Dermis blood vessel endothelial cell (primary cell): ENCODE results near the gene RPL11. TPM values are rescaled to one million over a fixed set of nuclear protein-coding genes. Genes with fewer than 3 reads are reported as not detected.
A peak's percentile ranks its signal among the peaks of the same experiment; 100 is the strongest.
"Not testable (repeated sequence)": the region's sequence is repeated elsewhere in the genome, so short reads cannot be mapped to it uniquely, and the experiment has no call there.

ENCODE experiments used
- DNase-seq: peaks from one replicate; pipeline ENCODE4 v3.0.0; 2010
- total RNA-seq: library from RNA; depleted of rRNA; stranded (reverse); fragments of >200 nt; gene quantifications from 2 replicates; pipeline ENCODE4 v1.2.3, GENCODE V29; 2014

Gene RPL11
- total RNA-seq = 871 and 1,099 TPM in 2 replicates

DNA sequence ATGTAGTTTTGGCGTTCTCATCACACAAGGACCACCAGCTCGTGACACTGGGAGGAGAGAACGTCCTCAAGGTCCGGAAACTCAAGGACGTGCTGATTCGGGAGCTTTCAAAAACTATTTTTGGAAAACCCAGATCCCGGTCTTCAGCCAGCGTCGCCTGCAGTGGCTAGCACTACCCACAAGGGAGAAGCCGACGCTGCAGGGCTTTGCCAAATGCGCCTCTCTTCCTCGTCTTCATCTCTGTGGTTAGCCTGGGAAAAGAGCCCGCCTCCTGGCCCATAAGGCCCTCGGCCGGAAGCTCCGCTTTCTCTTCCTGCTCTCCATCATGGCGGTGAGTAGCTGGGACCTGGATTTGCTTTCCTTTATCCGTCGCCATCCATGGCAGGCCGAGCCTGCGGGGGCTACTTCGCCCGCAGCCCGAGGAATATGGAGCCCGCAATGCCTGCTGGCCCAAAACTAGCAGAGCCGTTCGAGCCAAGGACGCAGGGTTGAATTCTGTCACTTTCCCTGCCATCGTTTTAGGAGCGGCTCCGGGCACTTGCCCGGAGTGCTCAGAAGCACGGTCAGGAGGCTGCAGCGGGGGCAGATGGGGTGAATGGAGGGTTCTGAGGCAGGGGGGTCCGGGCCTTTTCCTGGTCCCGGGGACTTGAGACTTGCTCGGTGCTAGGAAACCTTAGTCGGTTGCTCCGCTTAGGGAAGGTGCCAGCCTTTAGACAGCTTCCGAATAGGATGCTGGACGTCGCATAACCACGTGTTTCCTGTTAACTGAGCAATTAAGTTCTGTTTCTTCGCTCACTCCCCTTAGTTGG is at the start of gene RPL11:
Gene RPL11, plus strand, starts transcription at position 308 of the 809 bp plus-strand sequence. Its CDS starts 18 bp downstream, at position 326.
- peak; percentile 98 for DNase-seq

DNA sequence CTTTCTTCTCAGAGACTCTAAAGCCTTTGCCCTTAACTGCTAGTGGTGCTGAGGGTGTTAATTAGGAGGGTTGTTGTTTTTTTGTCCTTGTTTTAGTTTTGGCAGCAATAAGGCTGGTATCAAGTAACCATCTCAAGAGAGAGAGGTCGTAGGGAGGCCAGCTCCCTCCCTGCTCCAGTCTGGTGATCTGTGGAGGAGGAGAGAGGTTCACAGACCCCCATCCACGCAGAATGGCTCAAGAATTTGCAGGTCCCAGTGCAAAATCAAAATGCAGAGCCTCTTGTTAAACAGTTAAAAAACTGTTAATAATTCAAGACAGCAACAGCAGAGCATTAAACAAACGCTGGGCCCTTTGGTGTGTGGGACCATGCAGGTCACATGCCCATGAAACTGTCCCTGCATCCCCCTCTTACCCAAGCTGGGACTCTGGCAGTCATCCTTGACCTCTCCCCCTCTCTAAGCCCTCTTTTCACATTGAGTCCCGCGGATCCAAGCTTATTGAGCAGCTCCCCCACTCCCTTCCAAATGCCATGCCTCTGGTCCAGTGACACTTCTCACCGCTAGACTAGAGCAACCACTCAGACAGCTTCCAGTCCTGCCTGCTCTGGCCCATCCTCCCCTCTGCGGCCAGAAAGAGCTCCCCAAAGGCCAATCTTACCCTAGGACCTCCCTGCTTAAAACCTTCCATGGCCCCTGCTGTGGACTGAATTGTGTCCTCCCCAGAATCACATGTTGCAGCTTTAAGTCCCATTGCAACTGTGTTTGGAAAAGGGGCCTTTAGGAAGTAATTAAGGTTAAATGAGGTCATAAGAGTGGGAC is 47.7 kb upstream of the RPL11 start:
- no peak for DNase-seq

- no peak for DNase-seq
Observed at GRCh38 chr1:23644555-23644866, 47.1 kb upstream of the RPL11 start.

DNA sequence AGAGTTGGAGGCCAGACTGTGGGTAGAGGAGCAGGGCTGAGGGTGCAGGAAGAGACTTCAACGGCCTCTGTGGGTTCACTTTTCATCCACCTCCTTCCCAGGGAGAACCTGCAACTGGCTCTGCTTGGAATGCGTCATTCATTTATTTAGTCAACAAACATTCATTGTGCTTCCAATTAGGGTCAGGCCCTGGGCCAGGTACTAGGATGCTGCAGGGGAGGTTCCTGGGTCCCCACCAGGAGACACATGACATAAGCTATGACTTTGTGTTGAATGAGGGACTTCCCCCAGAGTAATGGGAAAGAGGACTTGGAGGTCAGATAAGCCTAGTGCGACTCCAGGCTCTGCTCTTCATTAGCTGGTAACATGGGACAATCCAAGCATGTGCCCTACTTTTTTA is 46.3 kb upstream of the RPL11 start:
- no peak for DNase-seq

- DNase-seq = no peak
Observed at GRCh38 chr1:23646091-23646490, 45.5 kb upstream of the RPL11 start.

DNA sequence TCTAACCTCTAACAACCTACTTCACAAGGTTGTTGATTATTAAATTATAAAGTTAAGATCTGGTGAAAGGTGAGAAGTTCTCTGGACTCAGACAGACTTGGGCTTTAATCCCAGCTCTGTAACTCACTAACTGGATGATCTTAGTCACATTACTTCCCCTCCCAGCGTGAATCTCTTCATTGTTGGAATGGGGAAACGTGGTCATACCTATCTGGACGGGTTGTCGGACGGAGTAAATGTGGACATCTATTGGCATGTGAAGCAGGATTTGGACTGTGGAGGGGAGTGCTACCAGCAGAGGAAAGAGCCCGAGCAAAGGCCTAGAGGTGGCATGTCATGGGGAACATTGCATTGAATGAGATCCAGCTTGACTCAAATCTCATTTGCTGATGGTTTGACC is 45.1 kb upstream of the RPL11 start:
- no peak for DNase-seq

GRCh38 chr1:23648576-23648975 is 43.0 kb upstream of the RPL11 start:
- no peak for DNase-seq

GRCh38 chr1:23649157-23649556 is 42.4 kb upstream of the RPL11 start:
- DNase-seq = not testable (repeated sequence)

DNA sequence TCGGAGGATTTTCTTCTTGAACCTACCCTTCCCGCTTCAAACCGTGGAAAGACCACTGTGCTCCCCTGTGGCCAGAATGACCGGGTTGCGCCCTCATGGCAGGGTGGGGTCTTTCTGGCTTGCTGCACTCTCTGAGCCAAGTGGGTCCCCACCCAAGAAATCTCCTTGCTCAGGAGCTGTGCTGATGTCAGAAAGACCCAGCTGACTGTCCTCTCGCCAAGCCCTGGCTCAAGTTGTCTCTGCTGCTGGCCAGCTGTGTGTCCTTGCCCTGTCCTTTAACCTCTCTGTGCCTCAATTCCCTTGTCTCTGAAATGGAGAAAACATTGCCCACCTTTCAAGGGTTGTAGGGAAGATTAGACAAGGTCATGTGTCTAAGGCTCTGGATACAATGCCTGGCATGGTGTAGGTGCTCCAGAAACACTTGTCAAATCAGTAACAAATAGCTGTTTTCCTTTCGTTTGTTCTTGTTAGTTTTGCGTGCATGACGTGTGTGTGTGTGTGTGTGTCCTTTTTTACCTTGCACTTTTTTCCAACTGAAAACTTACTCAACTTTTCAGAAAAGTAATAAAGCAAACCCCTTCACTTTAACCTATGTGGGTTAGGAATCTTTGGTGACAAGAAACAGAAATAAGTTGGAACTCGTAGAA is 41.1 kb upstream of the RPL11 start:
- DNase-seq = no peak

GRCh38 chr1:23651069-23651808 is 40.4 kb upstream of the RPL11 start:
- DNase-seq = peak; percentile 41

DNA sequence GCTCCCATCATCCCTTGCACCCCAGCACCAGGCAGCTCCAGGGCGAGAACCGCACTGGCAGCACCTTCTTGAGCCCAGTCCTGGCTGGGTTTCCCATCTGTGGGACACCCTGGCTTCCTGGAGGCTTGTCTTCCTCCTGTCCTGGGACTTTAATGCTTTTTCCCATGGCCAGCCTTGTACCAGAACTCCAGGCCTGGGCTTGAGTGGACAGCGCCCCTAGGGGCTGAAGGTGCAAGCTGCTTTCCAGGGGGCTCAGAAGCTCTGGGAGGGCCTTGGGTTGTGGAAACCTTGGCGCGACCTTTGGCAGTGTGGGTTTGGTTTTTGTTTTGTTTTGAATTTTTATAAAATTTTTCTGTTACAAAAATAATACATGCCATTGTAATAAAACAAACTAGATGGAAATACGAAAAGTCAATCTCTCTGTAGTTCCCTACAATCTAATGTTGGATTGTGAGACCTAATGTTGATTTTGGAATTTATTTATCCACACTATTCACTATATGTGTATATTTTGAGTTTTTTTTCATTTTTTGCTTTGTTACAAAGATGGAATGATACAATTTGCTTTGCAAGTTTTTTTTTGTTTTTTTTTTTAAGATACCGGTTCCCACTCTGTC is 33.8 kb upstream of the RPL11 start:
- DNase-seq = peak; percentile 69

- DNase-seq = no peak
Observed at GRCh38 chr1:23660671-23661070, 30.9 kb upstream of the RPL11 start.

DNA sequence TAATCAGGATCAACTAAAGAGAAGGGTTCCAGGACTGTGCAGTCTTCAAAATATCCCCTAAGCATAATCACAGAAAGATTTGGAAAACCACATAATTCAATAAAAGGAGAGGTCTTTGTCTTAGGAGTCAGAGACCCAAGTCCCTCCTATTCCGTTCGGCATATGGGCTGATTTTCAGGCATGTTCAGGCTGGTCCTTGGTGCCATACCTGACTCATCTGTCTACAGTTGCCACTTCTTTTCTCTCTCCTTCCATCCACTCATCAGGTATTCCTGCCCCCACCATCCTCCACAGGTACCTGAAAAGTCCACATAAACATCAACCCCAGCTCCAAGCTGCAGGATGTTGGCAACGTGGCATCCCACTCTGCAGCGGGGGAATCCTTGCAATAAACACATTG is 29.7 kb upstream of the RPL11 start:
- no peak for DNase-seq

- DNase-seq = peak; percentile 54
Observed at GRCh38 chr1:23664837-23665795, 26.5 kb upstream of the RPL11 start.

- DNase-seq = no peak
Observed at GRCh38 chr1:23667411-23667810, 24.2 kb upstream of the RPL11 start.

- no peak for DNase-seq
Observed at GRCh38 chr1:23670709-23671108, 20.9 kb upstream of the RPL11 start.

- peak; percentile 59 for DNase-seq
Observed at GRCh38 chr1:23673086-23673813, 18.4 kb upstream of the RPL11 start.

DNA sequence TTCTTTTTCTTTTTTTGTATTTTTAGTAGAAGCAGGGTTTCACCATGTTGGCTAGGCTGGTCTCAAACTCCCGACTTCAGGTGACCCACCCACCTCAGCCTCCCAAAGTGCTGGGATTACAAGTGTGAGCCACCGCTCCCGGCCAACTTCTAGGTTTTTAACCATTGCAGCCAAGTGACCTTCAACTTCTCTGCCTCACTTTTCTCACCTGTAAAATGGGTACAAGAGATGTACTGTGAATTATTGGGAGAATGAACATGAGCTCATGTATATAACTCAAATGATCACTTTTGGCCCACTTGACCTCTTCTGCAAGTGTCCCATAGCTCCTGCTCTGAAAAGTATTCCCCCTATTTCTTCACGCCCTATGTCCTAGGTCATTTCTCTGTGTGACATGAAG is 11.8 kb upstream of the RPL11 start:
- DNase-seq = no peak

DNA sequence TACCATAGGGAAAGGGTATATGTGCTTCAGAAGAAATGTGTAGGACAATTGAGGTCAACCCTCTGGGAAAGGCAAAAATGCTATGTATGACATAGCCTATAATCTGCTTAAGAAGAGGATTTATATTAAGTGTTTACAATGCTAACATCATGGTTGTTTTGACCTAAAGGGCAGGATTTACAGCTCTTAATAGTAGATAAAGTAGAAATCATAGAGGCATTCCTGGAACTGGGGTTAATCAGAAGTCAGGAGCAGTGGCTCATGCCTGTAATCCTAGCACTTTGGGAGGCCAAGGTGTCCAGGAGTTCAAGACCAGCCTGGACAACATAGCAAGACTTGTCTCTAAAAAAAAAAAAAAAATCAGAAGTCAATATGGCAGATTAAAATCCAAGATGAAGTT is 8.7 kb upstream of the RPL11 start:
- no peak for DNase-seq

DNA sequence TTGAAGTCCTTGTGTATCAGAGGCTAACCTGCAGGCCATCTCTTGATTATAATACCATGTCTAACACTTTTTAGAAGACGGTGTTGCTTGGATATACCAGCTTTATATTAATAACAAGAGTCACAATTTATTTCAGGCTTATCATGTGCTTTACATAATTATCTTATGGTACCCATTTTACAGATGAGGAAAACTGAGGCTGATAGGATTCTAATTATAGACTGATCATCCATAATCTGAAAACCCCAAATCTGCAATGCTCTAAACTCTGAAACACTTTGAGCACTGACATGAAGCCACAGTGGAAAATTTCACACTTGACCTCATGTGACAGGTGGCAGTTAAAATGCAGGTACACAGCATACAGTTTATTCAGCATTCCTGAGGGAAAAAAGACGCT is 7.2 kb upstream of the RPL11 start:
- DNase-seq = no peak
